Measurements from ENCODE around the gene POLA1.

DNA sequence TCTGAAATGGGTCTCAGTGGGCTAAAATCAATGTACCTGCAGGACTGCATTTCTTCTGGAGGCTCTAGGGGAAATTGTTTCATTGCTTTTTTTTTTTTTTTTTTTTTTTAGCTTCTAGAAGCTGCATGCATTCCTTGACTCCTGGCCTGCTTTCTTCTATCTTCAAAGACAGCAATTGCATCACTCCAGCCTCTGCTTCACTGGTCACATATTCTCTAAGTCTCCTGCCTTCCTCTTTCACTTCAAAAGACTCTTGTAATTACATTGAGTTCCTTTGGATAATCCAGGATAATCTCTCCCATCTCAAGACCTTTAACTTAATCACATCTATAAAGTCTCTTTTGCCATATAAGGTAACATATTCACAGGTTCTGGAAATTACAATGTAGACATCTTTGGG lies 35.3 kb upstream of the POLA1 start:
- TF ChIP-seq, protein P1, sequence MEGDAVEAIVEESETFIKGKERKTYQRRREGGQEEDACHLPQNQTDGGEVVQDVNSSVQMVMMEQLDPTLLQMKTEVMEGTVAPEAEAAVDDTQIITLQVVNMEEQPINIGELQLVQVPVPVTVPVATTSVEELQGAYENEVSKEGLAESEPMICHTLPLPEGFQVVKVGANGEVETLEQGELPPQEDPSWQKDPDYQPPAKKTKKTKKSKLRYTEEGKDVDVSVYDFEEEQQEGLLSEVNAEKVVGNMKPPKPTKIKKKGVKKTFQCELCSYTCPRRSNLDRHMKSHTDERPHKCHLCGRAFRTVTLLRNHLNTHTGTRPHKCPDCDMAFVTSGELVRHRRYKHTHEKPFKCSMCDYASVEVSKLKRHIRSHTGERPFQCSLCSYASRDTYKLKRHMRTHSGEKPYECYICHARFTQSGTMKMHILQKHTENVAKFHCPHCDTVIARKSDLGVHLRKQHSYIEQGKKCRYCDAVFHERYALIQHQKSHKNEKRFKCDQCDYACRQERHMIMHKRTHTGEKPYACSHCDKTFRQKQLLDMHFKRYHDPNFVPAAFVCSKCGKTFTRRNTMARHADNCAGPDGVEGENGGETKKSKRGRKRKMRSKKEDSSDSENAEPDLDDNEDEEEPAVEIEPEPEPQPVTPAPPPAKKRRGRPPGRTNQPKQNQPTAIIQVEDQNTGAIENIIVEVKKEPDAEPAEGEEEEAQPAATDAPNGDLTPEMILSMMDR (tag by site-specific recombination; IDR thresholded peaks at IDR 0.05), result no peak
- TF ChIP-seq, protein P2, sequence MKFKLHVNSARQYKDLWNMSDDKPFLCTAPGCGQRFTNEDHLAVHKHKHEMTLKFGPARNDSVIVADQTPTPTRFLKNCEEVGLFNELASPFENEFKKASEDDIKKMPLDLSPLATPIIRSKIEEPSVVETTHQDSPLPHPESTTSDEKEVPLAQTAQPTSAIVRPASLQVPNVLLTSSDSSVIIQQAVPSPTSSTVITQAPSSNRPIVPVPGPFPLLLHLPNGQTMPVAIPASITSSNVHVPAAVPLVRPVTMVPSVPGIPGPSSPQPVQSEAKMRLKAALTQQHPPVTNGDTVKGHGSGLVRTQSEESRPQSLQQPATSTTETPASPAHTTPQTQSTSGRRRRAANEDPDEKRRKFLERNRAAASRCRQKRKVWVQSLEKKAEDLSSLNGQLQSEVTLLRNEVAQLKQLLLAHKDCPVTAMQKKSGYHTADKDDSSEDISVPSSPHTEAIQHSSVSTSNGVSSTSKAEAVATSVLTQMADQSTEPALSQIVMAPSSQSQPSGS (tag by site-specific recombination; IDR thresholded peaks at IDR 0.05; ENCODE audit: low read depth), result no peak
- TF ChIP-seq FEZF1 (tag by site-specific recombination; IDR thresholded peaks at IDR 0.05), result no peak
- no peak for TF ChIP-seq ZBTB8A (tag by site-specific recombination; IDR thresholded peaks at IDR 0.05)
- TF ChIP-seq, protein P3, sequence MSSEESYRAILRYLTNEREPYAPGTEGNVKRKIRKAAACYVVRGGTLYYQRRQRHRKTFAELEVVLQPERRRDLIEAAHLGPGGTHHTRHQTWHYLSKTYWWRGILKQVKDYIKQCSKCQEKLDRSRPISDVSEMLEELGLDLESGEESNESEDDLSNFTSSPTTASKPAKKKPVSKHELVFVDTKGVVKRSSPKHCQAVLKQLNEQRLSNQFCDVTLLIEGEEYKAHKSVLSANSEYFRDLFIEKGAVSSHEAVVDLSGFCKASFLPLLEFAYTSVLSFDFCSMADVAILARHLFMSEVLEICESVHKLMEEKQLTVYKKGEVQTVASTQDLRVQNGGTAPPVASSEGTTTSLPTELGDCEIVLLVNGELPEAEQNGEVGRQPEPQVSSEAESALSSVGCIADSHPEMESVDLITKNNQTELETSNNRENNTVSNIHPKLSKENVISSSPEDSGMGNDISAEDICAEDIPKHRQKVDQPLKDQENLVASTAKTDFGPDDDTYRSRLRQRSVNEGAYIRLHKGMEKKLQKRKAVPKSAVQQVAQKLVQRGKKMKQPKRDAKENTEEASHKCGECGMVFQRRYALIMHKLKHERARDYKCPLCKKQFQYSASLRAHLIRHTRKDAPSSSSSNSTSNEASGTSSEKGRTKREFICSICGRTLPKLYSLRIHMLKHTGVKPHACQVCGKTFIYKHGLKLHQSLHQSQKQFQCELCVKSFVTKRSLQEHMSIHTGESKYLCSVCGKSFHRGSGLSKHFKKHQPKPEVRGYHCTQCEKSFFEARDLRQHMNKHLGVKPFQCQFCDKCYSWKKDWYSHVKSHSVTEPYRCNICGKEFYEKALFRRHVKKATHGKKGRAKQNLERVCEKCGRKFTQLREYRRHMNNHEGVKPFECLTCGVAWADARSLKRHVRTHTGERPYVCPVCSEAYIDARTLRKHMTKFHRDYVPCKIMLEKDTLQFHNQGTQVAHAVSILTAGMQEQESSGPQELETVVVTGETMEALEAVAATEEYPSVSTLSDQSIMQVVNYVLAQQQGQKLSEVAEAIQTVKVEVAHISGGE (tag by site-specific recombination; conservative IDR thresholded peaks at IDR 0.05; ENCODE audit: low read depth), result no peak
- TF ChIP-seq ZNF274 (IDR thresholded peaks at IDR 0.05; ENCODE audit: low read length), result no peak
- TF ChIP-seq ZNF274 (tag by site-specific recombination; IDR thresholded peaks at IDR 0.05; ENCODE audit: borderline replicate concordance), result no peak
- TF ChIP-seq, protein P4, sequence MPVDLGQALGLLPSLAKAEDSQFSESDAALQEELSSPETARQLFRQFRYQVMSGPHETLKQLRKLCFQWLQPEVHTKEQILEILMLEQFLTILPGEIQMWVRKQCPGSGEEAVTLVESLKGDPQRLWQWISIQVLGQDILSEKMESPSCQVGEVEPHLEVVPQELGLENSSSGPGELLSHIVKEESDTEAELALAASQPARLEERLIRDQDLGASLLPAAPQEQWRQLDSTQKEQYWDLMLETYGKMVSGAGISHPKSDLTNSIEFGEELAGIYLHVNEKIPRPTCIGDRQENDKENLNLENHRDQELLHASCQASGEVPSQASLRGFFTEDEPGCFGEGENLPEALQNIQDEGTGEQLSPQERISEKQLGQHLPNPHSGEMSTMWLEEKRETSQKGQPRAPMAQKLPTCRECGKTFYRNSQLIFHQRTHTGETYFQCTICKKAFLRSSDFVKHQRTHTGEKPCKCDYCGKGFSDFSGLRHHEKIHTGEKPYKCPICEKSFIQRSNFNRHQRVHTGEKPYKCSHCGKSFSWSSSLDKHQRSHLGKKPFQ (tag by site-specific recombination; IDR thresholded peaks at IDR 0.05), result no peak
- TF ChIP-seq ZNF174 (tag by site-specific recombination; IDR thresholded peaks at IDR 0.05), result no peak
- no peak for TF ChIP-seq KLF16 (tag by site-specific recombination; IDR thresholded peaks at IDR 0.05)
- TF ChIP-seq ZNF561 (tag by site-specific recombination; IDR thresholded peaks at IDR 0.05; ENCODE audit: borderline replicate concordance), result no peak
